ENCODE results near the gene CAMSAP1.
A peak's percentile ranks its signal among the peaks of the same experiment; 100 is the strongest.

Gene CAMSAP1

DNA sequence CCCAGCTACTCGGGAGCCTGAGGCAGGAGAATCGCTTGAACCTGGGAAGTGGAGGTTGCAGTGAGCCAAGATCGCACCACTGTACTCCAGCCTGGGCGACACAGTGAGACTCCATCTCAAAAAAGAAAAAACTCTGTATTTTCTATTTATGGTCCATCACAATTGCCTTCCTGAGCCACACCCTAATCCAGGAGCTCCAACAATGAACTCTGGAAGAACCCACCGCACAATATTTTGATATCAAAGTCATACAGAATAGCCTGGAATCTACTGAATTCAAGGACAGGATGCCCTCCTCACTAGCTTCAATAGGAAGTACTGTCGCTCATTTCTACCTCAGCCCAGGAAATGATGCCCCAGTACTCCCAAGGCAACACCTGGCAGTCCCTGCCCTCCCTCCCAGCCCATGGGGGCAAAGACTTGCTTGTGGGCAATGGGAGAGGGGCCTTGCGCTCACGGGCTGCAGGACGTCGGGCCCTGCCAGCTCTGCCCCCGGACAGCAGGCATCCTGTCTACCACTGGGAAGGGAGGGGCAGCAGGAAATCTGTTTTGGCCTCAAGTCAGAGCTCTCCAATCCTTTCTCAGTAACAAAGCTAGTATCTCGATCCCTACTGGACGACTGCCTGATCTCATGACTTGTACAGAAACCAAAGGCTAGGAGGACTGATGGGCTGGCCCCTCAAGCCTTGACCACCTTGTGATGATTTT is 34.1 kb upstream of the CAMSAP1 start:
- DNase-seq: no peak

- DNase-seq: no peak
These were observed 32.3 kb upstream of the CAMSAP1 start for GRCh38 chr9:135939351-135940265.

DNA sequence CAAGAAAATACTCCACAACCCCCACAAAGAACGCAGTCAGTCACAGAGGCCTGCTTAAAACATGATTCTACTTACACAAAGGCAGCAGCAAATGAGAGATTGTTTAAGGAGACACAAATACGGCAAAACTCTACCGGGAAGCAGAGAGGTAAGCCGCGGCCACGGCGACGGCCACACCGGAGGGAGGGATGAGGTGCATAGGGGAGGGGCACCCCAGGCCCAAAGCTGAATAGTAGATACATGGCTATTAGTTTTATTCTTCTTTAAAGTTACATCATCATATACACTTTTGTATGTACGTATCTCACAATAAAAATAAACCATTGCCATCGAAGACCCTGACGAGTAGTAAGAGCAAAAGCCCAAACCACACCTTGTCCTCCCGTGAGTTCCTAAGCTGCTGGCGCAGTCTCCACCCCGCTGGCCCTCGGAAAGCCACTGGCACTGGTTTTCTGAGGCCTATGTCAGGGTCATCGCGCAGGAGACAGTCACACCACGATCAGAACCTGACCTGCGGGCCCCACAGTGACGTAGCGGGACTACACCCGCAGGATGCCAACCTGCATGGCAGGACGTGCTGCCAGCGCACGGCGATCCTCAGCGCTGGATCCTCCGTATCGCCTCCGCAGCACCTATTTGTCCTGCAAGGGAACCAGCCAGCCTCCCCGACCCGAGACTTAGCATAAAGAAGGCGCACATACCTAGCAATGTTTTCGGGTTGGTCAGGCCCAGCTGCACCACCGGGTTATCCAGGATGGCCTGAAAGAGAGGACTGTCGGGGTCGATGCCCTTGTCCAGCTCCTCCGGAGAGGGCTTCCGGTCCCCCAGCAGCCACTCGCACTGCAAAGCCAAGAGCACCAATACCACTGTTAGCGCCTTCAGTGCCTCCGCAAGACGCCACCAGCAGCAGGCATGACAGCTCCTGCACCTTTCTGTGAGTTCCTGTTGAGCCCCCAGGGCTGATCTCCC is 30.5 kb upstream of the CAMSAP1 start:
- no peak for DNase-seq

- no peak for DNase-seq
These were observed 25.8 kb upstream of the CAMSAP1 start for GRCh38 chr9:135933114-135933513.

DNA sequence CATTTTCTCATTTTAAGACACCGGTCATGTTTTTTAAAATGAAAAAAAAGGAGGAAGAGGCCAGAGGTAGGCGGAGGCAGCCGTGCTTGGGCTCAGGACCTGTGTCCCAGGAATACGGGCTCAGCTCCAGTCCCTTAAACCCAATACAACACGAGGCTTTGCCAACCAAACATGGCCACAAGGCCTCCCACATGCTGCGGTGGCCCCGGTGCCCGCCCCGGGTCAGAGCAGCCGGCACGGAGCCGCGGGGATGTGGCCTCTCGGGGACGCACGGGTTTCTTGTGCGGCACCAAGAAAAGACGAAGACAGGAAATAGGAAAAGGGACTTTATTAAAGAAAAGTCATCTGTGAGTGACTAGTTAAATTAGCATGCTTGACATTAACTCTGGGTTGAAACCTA is 25.3 kb upstream of the CAMSAP1 start:
- DNase-seq: no peak

- DNase-seq: no peak
These were observed 24.0 kb upstream of the CAMSAP1 start for GRCh38 chr9:135931349-135931820.

DNA sequence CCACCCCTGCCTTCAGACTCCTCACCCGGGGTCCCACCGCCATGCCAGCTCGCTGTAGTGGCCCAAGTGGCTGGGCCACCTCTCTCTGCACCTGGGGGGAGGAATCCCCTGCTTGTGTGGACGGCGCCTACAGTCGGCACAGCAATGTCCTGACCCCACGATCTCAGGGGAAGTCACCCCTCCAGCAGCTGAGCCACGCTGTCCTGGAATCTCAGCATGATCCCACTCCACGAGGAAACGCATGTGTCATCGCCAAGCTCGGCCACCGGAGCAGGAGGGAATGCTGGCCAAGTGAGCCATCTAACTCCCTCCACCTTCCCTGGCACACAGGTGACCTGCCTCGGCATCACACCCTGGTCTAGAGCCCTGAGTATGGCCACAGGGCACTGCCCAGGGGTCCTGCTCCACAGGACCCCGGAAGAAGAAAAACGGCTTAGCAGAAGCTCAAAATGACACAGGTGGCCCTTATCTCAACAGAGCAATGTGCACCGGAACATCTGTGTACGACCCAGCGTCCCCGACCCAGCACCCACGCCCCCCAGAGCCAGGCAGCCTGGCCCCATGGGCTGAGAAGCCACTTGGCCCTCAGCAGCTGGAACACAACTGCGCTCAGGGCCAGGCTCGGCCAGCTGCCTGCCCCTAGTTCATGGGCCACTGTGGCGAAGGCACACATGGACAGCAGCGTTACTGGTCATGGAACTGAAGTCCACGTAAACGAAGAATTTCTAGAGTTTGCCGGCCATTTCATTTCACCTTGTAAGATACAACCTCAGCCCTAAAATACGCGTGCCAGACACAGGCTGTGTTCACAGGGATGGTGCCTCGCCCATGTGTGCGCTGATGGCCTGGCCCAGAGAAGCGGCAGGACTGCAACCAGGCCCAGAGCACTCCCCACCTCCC is 23.4 kb upstream of the CAMSAP1 start:
- DNase-seq: no peak

DNA sequence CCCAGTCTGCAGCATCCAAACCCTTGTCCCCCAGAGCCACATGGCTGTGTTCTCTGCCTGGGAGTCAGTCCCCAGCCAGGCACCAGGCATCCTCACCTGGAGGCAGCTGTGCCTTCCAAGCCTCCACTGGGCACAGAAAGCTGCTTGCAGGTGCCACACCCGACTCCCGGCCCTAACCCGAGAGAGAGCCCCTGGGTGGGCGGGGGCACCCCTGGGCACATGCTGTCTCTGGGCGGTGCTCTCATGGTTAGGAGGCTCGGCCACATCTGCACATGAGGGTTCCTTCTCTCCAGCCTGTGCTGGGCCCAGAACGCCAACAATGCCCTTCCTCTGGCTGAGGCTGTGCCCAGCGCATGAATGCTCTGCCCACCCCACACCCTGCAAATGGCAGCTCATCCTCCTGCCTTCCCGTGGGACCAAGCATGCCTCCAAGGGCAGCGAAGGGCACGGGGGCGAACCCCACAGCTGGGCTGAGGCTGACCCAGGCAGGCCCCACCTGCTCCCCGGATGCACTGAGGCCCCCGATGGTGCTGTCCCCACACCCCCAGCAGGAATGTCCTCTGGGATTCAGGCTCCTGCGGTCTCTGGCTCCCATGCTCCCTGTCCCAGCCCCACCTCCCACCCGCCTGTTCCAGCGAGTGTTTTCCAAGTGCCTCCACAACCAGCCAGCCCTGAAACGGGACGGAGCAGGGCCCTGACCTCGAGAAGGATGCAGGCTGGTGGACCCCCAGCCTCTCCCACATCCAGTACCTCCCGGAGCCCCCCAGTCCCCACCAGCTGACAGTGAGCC is 22.5 kb upstream of the CAMSAP1 start:
- no peak for DNase-seq

GRCh38 chr9:135928731-135929655 is 21.6 kb upstream of the CAMSAP1 start:
- no peak for DNase-seq

DNA sequence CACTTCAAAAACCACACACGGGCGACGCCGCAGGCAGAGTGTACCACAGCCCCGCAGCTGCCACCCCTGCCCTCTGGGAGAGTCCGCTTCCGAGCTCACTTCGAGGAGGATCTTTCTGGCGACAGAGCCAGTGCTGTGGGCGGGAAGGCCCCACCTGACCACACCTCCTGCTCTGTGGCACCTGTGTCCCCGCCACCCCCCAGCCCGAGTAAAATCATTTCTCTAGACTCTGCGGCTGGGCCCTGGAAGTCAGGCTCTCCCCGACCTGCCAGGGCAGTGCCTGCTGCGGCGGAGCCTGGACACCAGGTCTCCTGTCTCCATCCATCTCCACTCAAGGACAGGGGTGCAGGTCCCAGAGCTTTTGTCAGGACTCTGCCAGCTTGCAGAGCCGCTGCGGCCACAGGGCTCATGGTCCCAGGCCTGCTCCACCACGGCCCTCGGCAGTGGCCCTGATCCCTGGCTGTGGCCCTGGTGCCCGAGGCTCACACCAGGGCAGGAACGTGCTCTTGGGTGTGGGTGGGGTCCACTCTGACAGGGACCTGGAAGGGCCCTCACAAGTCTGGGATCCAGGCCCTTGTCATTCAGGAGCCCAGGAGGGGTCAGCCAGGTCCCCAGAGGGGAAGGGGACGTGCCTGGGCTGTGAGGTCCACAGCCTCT is 20.9 kb upstream of the CAMSAP1 start:
- no peak for DNase-seq

DNA sequence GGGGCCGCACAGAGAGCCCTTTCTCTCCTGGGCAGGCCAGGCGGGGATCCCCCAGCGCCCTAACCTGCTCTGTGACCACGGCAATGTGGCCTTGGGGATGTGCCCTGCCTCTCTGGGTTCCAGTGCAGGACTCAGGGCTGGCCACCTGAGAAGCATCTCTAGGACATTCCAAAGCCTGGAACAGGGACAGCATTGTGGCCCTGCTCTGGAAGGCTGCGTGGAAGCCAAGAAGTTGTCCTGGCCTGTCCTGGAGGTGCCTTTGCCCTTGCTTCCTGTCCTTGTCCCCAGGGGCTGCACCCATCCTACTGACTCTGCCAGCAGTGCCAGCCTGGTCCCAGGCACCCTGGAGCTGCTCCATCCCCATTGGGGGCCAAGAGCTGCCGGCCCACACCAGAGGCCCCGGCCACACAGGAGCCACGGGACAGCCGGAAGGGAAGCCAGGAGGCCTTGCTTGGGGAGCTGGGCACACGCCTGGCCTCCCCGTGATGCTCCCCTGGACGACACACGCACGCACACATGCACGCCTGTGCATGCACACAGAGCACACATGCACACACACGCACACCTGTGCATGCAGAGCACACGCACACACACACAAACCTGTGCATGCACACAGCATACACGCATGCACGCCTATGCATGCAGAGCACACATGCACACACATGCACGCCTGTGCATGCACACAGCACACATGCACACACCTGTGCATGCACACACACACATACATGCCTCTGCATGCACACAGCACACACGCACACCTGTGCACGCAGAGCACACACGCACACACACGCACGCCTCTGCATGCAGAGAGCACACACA is 20.1 kb upstream of the CAMSAP1 start:
- no peak for DNase-seq

GRCh38 chr9:135926402-135927194 is 19.3 kb upstream of the CAMSAP1 start:
- peak; percentile 87 for DNase-seq

DNA sequence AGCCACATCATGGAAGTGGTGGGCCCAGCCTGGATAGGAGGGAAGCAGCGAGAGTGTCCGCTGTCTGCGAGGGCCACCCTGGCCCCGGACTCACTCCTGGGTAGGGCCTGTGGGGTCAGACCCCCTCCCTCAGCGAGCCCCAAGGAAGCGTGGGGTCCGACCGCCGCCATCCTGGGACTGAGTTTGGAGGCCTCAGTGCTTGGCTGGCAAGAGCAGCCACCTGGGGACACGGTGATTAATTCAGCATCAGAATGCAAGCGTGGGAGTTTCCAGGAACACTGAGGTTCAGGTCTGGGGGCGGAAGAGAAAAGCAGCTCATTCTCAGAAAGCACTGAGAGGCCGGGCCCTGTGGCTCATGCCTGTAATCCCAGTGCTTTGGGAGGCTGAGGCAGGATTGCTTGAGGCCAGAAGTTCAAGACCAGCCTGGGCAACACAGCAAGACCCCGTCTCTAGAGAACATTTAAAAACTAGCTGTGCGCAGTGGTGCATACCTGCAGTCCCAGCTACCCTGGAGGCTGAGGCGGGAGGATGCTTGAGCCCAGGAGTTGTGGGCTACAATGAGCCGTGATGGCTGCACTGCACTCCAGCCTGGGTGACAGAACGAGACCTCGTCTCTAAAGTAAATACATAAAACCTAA is 18.3 kb upstream of the CAMSAP1 start:
- DNase-seq: no peak

DNA sequence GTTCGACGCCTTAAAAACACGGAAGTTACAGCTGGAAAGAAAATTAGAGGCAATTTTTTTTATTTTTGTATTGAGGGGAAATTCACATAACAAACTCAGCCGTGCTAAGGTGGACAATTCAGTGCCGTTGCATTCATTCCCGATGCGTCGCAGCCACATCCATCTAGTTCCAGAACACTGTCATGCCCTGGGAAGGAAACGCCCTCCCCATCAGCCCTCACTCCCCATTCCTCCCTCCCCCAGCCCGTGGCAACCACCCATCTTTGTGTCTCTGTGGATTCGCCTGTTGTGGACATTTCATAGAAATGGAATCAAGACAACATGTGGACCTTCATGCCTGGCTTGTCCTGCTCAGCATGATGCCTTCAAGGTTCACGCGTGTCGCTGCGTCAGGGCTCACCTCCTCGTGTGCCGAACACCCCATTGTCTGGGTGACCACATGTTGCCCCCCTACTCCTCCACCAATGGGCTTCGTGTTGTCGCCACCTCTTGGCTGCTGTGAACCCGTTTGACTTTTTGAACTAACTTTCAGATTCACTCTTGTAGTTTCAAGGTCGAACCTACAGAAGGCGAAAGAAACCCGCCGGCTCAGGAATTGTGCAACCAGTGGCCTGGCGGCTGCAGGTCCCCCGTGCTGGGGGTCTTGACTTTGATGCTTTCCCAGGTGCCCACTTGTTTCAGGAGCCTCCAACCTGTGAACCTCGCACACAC is 17.4 kb upstream of the CAMSAP1 start:
- DNase-seq: no peak

- no peak for DNase-seq
These were observed 16.2 kb upstream of the CAMSAP1 start for GRCh38 chr9:135923508-135923907.

DNA sequence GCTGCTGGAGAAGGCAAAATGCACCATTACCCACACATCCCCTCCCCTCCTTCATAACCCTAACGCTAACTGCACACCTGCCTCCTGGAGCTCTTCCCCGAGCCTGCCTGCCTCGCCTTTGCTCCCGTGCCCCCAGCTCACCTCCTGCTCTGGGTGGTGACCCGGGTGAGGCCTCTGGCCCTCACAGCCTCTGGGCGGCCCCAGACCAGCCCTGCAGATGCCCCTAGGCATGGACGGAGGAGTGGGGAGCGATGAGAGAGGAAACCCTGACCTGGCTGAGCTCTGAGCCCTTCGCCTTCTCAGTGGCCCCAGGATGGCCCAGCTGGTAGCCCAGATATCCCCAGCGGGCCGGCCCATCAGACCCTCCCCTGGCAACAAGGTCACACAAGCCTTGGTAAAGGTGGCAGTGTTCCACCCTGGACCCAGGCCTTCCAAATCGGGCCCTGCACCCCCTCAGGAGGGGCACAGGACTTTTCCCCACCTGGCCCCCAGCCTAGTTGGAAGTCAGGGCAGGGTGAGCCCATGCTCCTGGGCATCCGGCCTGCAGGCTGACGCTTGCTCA is 14.5 kb upstream of the CAMSAP1 start:
- DNase-seq: no peak

Measured in fibroblast of skin of back (primary cell).